Activated T-cell treated with anti-CD3 and anti-CD28 coated beads for 24 hours (primary cell): Measurements from ENCODE around the gene AHI1.

Experiments used
- DNase-seq: peaks from one replicate; pipeline ENCODE4 v3.0.0-alpha.2; 2020; ENCODE audit warnings: low read depth

AHI1 gene

DNA sequence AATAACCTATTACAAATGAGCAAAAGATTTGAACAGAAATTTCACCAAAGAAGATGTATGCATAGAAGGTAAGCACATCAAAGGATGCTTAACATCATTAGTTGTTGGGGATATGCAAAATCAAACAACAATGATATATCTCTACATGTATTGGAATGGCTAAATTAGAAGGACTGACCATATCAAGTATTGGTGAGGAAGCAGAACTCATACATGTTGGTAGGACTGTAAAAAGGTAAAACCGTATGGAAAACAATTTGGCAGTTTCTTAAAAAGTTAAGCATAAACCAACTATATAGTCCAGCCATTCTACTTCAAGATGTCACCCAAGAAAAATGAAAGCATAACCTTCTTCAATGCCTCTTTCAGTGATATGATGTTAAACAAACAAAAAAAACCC, 202.5 kb downstream of the AHI1 start:
- no peak for DNase-seq

DNA sequence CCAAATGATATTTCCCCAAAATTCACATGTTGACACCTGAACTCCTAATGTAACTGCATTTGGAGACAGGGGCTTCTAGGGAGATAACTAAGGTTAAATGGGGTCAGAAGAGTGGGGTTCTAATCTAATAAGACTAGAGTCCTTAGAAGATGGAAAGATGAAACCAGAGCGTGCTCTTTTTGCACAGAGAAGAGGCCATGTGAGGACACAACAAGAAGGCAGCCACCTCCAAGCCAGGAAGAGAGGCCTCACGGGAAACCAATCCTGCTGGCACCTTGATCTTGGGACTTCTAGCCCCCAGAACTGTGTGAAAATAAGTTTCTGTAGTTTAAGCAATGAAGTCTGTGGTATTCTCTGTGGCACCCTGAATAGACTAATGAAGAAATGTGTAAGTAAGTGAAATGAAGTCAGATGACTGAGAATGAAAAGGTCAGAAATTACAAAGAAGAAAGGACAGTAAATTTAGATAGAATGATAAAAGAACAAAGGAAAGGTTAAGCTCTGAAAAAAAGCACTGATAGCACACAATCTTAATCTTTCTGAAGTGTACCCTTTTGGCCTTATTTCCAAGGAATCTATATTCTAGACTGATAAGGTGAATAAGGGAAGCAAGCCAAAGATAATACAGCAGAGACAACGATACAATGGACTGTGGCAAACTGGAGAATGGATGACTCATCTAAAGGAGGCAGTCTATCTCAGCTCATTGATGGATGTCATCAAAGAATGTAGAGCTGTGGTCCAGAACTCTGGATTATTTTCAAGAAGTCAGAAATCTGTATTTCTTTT, 206.1 kb downstream of the AHI1 start:
- no peak for DNase-seq

DNA sequence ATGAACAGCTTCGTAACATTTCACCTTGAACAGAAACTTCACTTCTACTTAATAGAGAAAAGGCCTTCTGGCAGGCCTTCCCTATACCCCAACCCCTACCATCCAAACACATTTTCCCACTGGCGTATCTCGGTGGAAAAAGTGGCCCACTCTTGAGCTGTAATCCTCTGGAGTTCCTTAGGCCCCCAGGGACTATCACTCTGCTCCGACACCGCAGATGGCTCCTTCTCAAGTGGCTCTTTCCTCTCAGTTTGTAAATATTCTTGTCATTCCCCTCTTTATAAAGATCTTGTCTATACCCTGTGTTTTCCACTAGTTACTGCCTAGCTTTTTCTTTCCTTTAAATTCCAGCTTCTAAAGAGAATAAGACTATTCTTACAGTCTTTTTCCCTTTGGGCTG, 207.7 kb downstream of the AHI1 start:
- DNase-seq: no peak

DNA sequence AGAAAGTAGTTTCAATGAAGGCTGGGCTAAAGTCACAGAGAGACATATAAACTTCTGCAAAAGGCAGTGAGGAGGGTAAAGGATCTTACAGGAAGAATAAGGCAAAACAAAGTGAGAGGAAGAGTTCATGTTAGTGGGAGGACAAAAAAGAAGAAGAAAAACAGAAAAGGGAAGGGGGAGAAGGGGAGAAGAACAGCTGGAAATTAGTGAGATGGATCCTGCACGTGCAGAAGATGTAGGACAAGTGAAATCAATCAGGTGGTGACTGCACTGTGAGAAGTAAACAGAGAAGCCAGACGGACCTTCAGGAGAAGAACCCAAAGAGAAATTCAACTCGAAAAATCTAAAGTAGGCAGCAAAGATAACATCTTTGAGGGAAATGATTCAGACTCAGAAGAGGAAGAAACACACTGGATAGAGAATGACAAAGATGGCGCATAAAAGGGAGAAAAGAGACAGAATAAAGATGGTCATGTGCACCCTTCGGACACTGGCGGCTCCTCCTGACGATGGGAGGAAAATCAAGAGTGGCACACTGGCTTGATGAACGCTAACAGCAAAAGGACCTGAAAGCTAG, 210.5 kb downstream of the AHI1 start:
- no peak for DNase-seq

DNA sequence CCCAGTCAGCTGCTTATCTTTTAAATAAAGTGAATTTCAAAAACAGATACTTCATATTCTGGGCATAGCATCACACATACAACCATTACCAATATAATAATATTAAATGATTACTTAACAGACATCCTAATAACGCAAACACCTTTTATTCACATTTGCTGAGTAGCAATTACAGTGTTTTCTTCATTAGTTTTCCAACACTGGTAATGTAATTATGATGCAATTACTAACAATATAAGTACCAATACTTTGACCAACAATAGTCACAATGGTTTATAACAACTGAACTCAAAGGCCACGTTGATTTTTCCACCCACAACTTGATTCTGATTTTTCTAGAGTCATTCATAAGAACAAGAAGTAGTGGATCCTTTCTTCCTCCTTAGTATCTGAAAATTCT, 212.4 kb downstream of the AHI1 start:
- DNase-seq: no peak

DNA sequence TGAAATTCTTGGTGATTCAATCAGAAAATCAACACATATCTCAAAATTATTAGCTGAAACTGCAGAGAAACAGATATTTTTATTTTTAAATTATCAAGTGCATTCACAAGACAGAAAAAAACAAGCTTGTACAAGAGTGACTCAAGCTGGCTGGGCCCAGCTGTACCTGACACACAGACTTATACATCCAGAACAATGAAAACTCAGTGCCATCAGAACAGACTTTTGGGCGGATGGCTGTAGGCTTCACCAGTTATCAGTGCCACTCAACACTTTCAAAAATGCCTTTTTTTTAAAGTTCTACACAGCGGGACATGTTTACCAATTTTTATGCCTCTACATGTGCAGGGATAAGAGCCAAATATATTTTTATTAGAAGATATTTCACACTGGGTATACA, 213.6 kb downstream of the AHI1 start:
- no peak for DNase-seq

DNA sequence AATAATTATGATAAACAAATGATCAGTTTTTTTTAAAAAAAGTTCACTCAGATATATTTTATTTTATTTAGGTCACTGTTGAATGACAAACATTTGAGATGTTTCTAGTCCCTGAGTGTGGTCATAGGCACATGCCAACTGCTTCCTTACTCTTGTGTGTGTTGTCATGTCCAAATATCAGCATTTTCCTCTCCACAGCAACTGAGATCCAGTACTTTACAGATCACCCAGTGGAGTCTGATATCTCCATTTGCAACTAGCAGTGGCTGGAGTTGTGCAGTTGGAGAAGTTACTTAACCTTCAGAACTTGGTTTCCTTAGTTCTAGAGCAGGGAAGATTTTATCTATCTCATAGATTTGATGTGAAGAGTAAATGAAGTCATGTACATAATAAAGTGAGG, 215.1 kb downstream of the AHI1 start:
- no peak for DNase-seq

DNA sequence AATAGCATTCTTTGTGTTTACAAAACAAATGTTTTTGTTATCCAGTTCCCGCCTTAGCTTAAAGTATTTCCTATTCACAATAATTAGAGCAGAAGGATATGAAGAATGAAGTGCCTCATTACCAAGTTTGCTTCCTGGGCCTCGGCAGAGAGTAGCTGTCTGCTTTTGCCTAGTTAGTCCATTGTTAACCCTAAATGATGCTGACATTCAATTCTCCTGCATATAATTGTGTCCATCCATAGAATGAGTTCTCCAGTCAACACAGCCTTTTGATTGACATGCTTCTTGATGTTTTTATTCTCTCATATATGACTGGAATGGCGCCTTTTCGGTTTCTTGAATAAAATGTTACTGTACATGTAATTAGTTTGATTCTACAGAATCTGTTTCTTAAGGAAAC, 215.6 kb downstream of the AHI1 start:
- DNase-seq: no peak

DNA sequence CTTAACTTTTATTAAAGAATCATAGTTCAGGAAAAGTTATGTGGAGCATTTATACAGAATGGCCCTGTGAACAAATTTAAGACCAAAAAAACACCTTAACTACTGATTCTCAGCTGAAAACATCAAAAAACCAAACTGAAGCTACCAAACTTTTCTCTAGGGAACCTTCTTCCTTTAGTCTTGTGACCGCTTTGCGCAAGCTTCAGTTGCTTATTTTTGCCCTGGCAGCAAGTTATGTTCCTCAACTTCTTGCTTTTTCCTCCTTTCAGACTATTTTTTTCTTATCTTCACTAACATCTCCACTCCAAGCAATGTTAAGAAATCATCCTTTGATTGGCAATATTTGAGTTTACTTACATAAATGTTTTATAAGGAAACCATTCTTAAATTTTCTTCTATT, 216.3 kb downstream of the AHI1 start:
- DNase-seq: no peak

DNA sequence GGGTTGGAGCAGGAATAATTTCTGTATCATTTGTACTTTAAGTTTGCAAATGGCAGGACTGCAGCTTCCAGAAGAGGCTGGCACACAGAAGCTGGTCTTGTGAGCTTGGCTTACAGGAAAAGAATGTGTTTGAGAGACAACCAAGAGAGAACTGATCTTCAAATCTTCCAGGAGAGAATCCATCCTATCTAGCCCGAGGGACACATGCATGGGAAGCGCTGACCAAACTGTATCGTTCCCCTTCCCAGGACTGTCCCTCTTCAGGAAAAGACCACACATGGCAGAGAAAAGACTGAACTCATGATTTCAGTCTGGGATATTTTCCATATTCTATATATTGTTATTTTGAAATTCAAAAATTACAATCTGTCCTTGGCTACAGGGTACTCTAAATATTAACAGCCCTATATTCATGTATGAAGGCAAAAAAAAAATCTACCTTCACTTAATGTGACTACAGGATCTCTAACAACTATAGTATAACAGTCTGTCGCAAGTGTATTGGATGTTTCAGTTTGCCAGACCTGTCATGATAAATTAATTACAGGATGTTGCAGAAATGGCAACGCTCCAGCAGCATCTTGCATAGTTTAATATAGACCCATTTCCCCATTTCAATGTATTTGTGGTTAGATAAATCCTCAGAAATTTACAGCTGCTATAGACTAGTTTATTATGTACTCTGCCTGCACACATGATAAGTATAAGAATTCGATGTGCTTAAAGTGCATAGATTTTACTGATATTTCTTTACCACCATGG, 217.0 kb downstream of the AHI1 start:
- DNase-seq: no peak

DNA sequence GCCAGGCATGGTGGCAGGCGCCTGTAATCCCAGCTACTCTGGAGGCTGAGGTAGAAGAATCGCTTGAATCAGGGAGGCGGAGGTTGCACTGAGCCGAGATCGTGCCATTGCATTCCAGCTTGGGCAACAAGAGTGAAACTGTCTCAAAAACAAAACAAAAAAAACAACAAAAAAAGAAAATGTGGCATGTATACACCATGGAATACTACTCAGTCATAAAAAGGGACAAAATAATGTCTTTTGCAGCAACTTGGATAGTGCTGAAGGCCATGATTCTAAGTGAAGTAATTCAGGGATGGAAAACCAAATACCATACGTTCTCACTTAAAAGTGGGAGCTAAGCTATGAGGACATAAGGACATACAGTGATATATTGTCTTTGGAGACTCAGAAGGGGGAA, 220.1 kb downstream of the AHI1 start:
- no peak for DNase-seq

DNA sequence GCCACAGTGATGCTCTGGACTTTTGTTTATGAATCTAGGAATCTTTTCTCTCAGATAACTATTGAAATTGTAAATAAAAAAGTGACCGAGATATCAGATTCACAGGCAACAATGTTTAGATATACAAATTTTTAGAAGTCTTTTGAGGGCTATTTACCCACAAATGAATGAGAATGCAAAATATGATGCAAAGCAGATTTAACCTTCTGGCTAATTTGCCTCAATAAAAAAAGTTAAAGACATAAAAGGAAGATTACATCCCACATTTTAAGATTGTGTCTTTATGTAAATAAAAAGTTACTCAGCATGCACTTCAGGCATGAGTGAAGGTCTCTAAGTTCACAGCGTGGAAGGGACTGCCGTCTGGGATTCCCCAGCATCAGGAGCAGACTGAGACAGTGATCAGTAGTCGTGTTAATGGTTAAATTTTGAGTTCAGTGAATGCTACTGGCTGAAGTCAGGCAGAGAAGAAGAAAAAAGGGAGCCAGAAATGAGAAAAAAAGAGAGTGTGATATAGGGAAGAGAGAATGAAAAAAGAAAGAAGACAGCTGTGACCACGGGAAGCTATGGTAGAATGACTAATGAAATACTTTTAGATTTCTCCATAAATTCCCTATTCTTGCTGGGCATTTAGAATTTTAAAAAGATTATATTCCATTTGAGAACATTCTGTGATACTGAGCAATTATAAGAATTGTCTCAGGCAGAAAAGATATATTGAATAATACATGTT, 222.8 kb downstream of the AHI1 start:
- no peak for DNase-seq

DNA sequence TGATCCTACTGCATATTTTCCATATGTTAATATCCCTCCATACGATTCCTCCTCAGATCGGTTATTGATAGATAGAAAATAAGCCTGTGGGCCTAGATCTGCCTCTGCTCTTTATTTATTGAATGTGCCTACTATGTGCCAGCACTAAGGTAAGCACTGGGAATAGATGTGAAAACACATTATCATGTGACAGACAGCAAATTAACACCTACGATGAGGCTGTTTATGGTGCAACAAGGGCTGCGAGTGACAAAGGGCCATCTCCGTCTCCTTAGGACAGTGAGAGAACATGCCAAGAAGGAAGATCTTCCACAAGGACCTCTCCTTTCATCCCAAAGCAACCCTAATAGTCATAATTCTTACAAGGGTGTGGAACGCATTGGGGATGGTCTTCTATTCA, 225.9 kb downstream of the AHI1 start:
- no peak for DNase-seq

DNA sequence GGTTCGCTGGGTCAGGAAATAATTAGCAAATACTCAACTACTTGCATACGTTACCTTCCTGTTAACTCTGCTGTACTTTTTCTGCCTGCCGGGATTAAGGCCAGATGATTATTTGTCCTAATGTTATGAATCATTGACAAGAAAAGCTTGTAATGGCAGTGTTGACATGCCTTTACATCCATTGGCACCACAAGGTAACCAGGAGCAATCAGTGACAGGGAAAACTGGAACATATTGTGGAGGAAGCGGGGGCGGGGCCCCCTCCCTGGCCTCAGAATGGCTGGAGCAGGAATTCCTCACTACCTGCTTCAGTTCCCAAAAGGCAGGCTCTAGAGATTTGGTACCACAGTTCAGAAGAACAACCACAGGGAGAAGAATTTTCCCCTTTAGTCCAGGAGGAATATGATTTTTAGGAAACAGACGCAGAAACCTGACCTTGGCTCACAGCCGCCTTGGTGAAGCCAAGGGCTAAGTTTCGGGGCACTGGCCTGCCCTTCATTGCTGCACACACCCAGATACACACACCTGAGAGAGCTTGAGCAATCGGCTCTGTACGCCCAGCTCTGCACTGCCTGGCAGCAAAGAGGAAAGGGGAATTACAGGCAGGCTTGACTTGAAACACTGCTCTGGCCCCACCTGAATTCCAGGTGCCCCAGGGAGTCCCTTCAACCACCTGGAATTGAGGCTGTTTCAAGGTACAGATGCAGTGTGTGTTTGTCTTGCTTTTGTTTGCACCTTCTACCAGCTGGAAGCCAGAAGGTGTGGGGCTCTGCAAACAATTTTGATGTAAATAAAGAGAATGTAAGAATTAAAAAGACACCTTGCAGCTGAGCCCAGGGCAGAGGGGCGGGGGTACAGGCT, 226.6 kb downstream of the AHI1 start:
- DNase-seq: no peak

DNA sequence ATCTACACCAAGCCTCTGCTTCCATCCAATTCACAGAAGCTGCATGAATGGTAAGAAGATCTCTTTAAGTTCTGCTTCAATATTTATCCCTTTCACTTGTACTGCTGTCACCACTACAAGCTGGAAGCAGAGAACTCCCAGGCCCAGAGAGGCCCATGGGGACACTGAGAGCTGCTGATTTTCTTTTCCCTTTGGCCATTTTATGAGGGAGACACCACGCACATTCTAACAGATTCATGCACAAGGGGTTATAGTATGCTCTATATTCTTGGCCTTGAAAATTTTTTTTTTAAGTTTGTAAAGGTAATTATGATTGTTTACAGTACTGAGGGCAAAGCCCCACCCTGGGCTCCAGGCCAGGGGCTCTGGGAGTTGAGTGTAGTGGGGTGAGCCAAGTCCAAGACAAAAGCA, 228.1 kb downstream of the AHI1 start:
- DNase-seq: no peak

DNA sequence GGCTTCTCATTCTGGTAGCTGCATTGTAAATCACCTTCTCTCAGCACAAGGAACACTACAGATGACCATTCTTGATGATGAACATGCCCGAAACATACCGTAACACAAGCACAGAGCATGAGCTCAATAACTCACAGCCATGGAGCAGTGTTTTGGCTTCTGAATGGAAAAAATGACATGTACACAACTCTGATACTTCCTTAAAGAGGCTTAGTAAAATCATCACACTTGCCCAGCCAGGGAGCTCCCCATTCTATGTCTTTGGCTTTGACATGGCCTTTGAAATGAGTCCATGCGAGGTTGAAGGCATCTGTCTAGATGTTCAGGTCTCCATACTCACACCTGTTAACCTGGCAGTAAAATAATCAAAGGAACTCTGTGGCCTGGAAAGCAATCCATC, 228.8 kb downstream of the AHI1 start:
- no peak for DNase-seq

DNA sequence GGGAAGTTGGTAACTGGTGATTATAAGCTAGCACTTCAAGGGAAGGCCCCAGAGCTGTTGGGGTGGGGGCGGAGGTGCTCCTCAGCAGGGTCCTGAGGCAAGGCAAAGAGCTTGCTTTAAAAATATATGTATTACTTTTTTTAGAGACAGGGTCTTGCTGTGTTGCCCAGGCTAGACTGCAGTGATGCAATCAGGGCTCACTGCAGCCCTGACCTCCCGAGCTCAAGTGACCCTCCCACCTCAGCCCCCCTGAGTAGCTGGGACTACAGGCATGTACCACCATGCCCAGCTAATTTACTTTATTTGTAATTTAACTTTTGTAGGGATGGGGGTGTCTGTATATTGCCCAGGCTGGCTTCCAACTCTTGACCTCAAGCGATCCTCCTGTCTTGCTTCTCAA, 229.3 kb downstream of the AHI1 start:
- no peak for DNase-seq

DNA sequence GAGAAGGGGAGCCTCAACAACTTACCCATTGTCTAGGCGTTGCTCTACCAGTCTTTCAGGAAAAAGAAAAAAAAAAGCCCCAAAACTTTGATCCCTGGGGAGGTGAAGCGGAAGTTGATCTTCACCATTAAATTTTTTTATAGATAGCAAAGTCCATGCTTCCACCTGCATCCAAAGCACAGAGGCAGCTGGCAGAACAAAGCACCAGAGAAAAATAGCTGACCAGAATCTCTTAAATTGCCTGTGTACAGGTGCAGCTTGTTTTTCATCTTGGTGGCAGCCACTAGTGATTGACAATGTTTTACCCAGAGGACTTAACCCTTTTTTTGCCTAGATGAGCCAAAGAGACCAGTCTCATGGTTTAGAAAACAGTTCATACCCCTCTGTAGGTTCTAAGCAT, 230.5 kb downstream of the AHI1 start:
- no peak for DNase-seq

DNA sequence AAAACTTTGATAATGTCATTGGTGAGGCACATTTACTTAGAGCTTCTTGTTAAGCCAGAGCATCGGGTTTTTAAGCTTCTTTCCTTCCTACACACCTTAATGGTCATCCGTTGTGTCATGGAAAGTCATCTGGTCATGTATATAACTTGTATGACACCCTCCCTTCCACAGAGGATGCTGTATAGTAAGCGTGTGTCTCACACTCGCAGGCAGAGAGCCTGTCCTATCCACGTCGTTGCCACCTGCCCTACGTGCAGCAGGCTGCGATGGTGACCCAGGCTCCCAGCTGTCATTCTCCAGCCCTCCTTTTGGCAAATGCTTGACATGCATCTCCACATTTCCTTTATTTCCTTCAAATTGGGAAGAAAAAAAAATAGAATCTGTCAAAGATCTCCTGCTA, 230.9 kb downstream of the AHI1 start:
- DNase-seq: no peak

DNA sequence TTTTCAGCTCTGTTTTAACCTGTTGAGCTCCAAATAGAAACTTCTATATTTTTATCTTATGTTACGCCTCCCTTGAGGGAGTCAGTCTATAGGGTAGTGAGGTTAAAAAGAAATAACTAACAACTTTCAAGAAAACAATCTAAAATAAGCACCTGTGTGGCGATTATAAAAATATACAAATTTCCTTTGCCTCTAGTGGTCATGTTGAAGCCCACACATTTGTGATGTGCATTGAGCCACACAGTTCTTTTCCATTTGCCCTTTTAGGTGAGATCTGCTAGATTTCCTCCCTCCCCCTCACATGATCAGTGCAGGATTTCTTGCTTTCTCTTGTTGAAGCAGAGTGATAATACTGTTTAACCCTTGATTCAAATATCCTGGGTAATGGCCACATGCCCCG, 232.3 kb downstream of the AHI1 start:
- no peak for DNase-seq

DNA sequence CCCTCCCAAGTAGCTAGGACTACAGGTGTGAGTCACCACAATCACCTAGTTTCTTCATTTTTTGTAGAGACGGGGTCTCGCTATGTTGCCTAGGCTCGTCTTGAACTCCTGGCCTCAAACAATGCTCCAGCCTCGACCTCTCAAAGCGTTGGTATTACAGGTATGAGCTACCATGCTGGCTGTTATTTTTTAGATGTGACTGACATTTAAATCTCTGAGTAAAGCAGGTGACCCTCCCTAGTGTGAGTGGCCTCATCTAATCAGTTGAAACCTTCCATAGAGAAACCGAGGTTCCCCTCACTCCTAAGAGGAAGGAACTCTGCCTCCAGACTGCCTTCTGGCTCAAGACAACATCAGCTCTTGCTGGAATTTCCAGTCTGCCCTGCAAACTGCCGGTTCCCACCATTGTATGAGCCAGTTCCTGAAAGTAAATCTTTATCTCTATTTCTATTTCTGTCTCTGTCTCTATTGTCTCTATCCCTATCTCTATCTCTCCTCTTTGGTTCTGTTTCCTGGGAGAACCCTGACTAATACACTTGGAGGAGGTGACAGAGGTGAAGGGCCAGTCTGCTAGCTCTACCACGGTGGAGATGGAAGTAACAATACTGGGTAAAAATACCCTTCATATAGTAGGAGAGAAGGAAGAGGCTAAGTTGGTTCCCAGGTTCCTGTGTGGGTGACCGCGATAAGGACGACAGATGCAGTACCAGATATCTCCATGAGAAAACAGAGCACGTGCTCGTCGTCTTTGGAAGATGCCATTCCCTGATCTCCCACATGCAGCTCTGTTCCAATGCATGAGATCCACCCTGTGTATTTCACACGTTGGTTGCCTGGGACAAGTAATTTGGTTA, 235.4 kb downstream of the AHI1 start:
- no peak for DNase-seq
